WTC11 (cell line): ENCODE results near the gene COL26A1. TPM values are rescaled to one million over a fixed set of nuclear protein-coding genes. Genes with fewer than 3 reads are reported as not detected.
A peak's percentile ranks its signal among the peaks of the same experiment; 100 is the strongest.

ENCODE experiments used
- ATAC-seq: fragments of 200-7000 bp; cut with Tn5 transposase; 2 replicates; pipeline ENCODE4 v1.10.0; 2021; ENCODE audit warnings: mild to moderate bottlenecking, moderate library complexity
- CTCF ChIA-PET: fragments of 300-600 bp; sonication (Branson Sonifier 250); formaldehyde crosslinking; loops from one replicate; lab custom pipeline; 2021; ENCODE audit warnings: antibody characterized with exemption; lab: Charles Lee
- POLR2A ChIA-PET: fragments of 350-600 bp; sonication (Branson Sonifier 250); formaldehyde crosslinking; loops from one replicate; lab custom pipeline; 2021; ENCODE audit warnings: antibody characterized with exemption; lab: Charles Lee
- DNase-seq: peaks from one replicate; pipeline ENCODE4 v3.0.0; 2021; ENCODE audit warnings: low spot score
- H3K27ac Mint-ChIP-seq: 2 replicates; pipeline ENCODE4 v1.8.0; 2021; ENCODE audit warnings: mixed read lengths
- H3K27me3 Mint-ChIP-seq: 2 replicates; pipeline ENCODE4 v1.8.0; 2021; ENCODE audit warnings: low read depth, mild to moderate bottlenecking, moderate library complexity, mixed read lengths
- H3K36me3 Mint-ChIP-seq: 2 replicates; pipeline ENCODE4 v1.8.0; 2021; ENCODE audit warnings: mixed read lengths
- H3K4me1 Mint-ChIP-seq: 2 replicates; pipeline ENCODE4 v1.8.0; 2022; ENCODE audit warnings: mixed read lengths
- H3K4me3 Mint-ChIP-seq: 2 replicates; pipeline ENCODE4 v1.8.0; 2021; ENCODE audit warnings: mild to moderate bottlenecking, moderate library complexity, mixed read lengths
- H3K9me3 Mint-ChIP-seq: 2 replicates; pipeline ENCODE4 v1.8.0; 2021; ENCODE audit warnings: mixed read lengths
- EMX1 ChIP-seq: fragments of 250-450 bp; sonication (Bioruptor Pico); IDR thresholded peaks from 2 replicates; pipeline ENCODE4 v1.8.0; 2021; ENCODE audit warnings: mild to moderate bottlenecking
- ETV6 ChIP-seq: sonication (generic); formaldehyde crosslinking; IDR thresholded peaks from 2 replicates; pipeline ENCODE4 v1.8.1; 2022; ENCODE audit warnings: mild to moderate bottlenecking, missing genetic modification reagents
- FOXJ3 ChIP-seq: sonication (generic); formaldehyde crosslinking; IDR thresholded peaks from 2 replicates; pipeline ENCODE4 v1.9.0; 2021; ENCODE audit warnings: missing genetic modification reagents, mild to moderate bottlenecking, borderline replicate concordance
- FOXP1 ChIP-seq: sonication (generic); formaldehyde crosslinking; IDR thresholded peaks from 2 replicates; pipeline ENCODE4 v1.8.0; 2022; ENCODE audit warnings: missing genetic modification reagents, mild to moderate bottlenecking, moderate library complexity, borderline replicate concordance
- GABPB1 ChIP-seq: sonication (generic); formaldehyde crosslinking; IDR thresholded peaks from 2 replicates; pipeline ENCODE4 v1.8.1; 2023; ENCODE audit warnings: mild to moderate bottlenecking, missing genetic modification reagents
- GTF2I ChIP-seq: fragments of 250-450 bp; sonication (Bioruptor Pico); conservative IDR thresholded peaks from 2 replicates; pipeline ENCODE4 v1.4.0; 2021; ENCODE audit warnings: mild to moderate bottlenecking
- JAZF1 ChIP-seq: fragments of 250-450 bp; sonication (Bioruptor Pico); IDR thresholded peaks from 2 replicates; pipeline ENCODE4 v1.9.0; 2021; ENCODE audit warnings: moderate library complexity, mild to moderate bottlenecking, inconsistent platforms
- JUN ChIP-seq: sonication (generic); formaldehyde crosslinking; IDR thresholded peaks from 2 replicates; pipeline ENCODE4 v1.8.0; 2023; ENCODE audit warnings: mild to moderate bottlenecking, missing genetic modification reagents
- KAT7 ChIP-seq: sonication (generic); formaldehyde crosslinking; IDR thresholded peaks from 2 replicates; pipeline ENCODE4 v1.8.1; 2023; ENCODE audit warnings: missing genetic modification reagents, mild to moderate bottlenecking, borderline replicate concordance
- MXD4 ChIP-seq: fragments of 250-450 bp; sonication (Bioruptor Pico); IDR thresholded peaks from 2 replicates; pipeline ENCODE4 v1.8.0; 2021; ENCODE audit warnings: mild to moderate bottlenecking, moderate library complexity, borderline replicate concordance
- RORB ChIP-seq: fragments of 250-450 bp; sonication (Bioruptor Pico); IDR thresholded peaks from 2 replicates; pipeline ENCODE4 v1.9.0; 2021; ENCODE audit warnings: mild to moderate bottlenecking
- SMAD4 ChIP-seq: sonication (generic); formaldehyde crosslinking; IDR thresholded peaks from 2 replicates; pipeline ENCODE4 v1.8.0; 2022; ENCODE audit warnings: mild to moderate bottlenecking, missing genetic modification reagents
- SOX15 ChIP-seq: fragments of 250-450 bp; sonication (Bioruptor Pico); IDR thresholded peaks from 2 replicates; pipeline ENCODE4 v1.9.0; 2021; ENCODE audit warnings: mild to moderate bottlenecking
- ZNF138 ChIP-seq: sonication (generic); formaldehyde crosslinking; conservative IDR thresholded peaks from 2 replicates; pipeline ENCODE4 v1.8.1; 2022; ENCODE audit warnings: mild to moderate bottlenecking, moderate library complexity, missing genetic modification reagents
- ZNF232 ChIP-seq: sonication (generic); formaldehyde crosslinking; IDR thresholded peaks from 2 replicates; pipeline ENCODE4 v1.8.0; 2022; ENCODE audit warnings: mild to moderate bottlenecking, missing genetic modification reagents
- ZNF671 ChIP-seq: fragments of 250-450 bp; sonication (Bioruptor Pico); IDR thresholded peaks from 2 replicates; pipeline ENCODE4 v1.8.0; 2021; ENCODE audit warnings: mild to moderate bottlenecking
- total RNA-seq: library from RNA; stranded (reverse); gene quantifications from 3 replicates; pipeline ENCODE4 v1.2.3, GENCODE V29; 2021
- TF ChIP-seq, protein P1 (sequence below): sonication (generic); formaldehyde crosslinking; IDR thresholded peaks from 2 replicates; pipeline ENCODE4 v1.8.1; 2023; ENCODE audit warnings: mild to moderate bottlenecking, missing genetic modification reagents, moderate library complexity
- TF ChIP-seq, protein P2 (sequence below): sonication (generic); formaldehyde crosslinking; IDR thresholded peaks from 2 replicates; pipeline ENCODE4 v1.8.0; 2022; ENCODE audit warnings: mild to moderate bottlenecking, missing genetic modification reagents
- TF ChIP-seq, protein P3 (sequence below): fragments of 250-450 bp; sonication (Bioruptor Pico); IDR thresholded peaks from 2 replicates; pipeline ENCODE4 v1.9.0; 2021; ENCODE audit warnings: mild to moderate bottlenecking, borderline replicate concordance
- TF ChIP-seq, protein P4 (sequence below): sonication (generic); formaldehyde crosslinking; IDR thresholded peaks from 2 replicates; pipeline ENCODE4 v1.8.1; 2023; ENCODE audit warnings: mild to moderate bottlenecking, missing genetic modification reagents, borderline replicate concordance

COL26A1 gene
- total RNA-seq, 1 experiment from 2014 or later: 64.4 TPM

DNA sequence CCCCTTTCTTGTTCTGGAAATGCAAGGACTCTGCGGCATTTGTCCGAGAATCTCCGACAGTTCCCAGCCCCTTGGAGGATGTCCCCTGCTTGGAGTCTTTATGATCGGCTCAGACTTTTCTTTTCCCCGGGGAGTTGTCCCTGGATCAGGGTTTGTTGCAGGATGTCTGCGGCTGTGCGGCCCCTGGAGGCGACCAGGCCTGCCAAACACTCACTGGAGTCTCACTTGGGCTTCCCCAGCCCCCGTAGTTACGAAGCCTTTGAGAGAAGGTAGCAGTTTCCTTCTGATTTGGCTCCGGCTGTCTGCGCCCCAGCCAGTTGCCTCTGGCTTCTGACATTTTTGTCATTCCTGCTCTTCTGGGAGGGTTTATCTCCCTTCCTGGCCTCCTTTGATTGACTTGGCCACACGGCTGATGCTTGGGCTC is 16.1 kb downstream of the COL26A1 start (continued):
- TF ChIP-seq ZNF138 (CRISPR knock-in tag): no peak
- no peak for TF ChIP-seq FOXP1 (CRISPR knock-in tag)
- TF ChIP-seq KAT7 (CRISPR knock-in tag): no peak
- no peak for TF ChIP-seq FOXJ3 (CRISPR knock-in tag)
- TF ChIP-seq JAZF1 (CRISPR knock-in tag): no peak

DNA sequence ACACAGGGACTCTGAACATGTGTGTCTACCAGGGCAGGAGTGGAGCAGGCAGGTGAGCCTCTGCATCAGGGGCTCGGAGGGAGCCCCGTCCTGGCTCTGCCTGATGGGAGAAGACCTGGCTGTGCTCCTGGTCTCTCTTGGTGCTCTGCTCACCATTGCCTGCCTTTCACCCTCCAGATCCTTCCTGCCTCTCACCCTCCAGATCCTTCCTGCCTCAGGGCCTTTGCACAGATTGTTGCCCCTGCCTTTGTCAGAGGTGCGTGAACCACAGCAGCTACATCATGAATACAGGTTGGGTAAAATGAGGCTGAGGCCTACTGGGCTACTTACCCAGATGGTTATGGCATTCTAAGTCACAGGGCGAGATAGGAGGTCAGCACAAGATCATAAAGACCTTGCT is 16.6 kb downstream of the COL26A1 start:
- DNase-seq: no peak
- H3K4me3 Mint-ChIP-seq: no peak overlapping the region
- peaks cover 28% of the 10 kb centered on the region for H3K36me3 Mint-ChIP-seq
- H3K9me3 Mint-ChIP-seq: peaks cover 23% of the 10 kb centered on the region
- CTCF ChIA-PET: no interaction called here
- ATAC-seq: no peak
- H3K27me3 Mint-ChIP-seq: no peaks in the 10 kb centered on the region
- TF ChIP-seq ZNF138 (CRISPR knock-in tag) (no peak), SOX15 (CRISPR knock-in tag) (no peak), GTF2I (CRISPR knock-in tag) (peak; percentile 40; the same call in 1 of the 2 replicates)
- TF ChIP-seq, protein P1, sequence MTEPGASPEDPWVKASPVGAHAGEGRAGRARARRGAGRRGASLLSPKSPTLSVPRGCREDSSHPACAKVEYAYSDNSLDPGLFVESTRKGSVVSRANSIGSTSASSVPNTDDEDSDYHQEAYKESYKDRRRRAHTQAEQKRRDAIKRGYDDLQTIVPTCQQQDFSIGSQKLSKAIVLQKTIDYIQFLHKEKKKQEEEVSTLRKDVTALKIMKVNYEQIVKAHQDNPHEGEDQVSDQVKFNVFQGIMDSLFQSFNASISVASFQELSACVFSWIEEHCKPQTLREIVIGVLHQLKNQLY (CRISPR knock-in tag): no peak
- POLR2A ChIA-PET: no interaction called here
- H3K4me1 Mint-ChIP-seq: peaks cover 15% of the 10 kb centered on the region
- H3K27ac Mint-ChIP-seq: peak overlapping the region; percentile 92

DNA sequence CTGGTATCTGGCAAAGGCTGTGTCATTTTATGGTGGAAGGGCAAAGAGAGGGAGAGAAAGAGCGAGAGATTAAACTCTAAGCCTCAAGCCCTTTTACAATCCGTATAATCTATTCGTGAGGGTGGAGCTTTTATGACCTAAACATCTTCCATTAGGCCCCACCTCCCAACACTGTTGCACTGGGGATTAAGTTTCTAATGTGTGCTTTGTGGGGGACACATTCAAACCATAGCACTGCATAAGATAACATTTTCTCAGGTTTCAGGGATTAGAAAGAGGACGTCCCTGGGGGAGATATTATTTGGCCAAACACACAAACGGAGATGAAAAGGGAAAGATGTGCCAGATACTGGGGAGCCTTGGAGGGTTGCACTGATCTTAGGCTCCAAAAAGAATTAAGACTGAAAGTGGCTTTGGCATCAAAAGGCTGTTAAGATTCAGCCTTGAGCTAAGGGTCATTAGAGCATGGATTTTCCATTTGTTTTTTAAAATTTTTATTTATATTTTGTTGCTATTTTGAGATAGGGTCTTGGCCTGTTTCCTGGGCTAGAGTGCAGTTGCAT is 19.0 kb downstream of the COL26A1 start:
- Mint-ChIP-seq H3K4me1 (peaks cover 18% of the 10 kb centered on the region), H3K9me3 (peaks cover 23% of the 10 kb centered on the region)
- ATAC-seq: no peak
- TF ChIP-seq EMX1 (CRISPR knock-in tag) (no peak), ZNF232 (CRISPR knock-in tag) (no peak)
- TF ChIP-seq, protein P2, sequence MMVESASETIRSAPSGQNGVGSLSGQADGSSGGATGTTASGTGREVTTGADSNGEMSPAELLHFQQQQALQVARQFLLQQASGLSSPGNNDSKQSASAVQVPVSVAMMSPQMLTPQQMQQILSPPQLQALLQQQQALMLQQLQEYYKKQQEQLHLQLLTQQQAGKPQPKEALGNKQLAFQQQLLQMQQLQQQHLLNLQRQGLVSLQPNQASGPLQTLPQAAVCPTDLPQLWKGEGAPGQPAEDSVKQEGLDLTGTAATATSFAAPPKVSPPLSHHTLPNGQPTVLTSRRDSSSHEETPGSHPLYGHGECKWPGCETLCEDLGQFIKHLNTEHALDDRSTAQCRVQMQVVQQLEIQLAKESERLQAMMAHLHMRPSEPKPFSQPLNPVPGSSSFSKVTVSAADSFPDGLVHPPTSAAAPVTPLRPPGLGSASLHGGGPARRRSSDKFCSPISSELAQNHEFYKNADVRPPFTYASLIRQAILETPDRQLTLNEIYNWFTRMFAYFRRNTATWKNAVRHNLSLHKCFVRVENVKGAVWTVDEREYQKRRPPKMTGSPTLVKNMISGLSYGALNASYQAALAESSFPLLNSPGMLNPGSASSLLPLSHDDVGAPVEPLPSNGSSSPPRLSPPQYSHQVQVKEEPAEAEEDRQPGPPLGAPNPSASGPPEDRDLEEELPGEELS (CRISPR knock-in tag): no peak
- TF ChIP-seq, protein P3, sequence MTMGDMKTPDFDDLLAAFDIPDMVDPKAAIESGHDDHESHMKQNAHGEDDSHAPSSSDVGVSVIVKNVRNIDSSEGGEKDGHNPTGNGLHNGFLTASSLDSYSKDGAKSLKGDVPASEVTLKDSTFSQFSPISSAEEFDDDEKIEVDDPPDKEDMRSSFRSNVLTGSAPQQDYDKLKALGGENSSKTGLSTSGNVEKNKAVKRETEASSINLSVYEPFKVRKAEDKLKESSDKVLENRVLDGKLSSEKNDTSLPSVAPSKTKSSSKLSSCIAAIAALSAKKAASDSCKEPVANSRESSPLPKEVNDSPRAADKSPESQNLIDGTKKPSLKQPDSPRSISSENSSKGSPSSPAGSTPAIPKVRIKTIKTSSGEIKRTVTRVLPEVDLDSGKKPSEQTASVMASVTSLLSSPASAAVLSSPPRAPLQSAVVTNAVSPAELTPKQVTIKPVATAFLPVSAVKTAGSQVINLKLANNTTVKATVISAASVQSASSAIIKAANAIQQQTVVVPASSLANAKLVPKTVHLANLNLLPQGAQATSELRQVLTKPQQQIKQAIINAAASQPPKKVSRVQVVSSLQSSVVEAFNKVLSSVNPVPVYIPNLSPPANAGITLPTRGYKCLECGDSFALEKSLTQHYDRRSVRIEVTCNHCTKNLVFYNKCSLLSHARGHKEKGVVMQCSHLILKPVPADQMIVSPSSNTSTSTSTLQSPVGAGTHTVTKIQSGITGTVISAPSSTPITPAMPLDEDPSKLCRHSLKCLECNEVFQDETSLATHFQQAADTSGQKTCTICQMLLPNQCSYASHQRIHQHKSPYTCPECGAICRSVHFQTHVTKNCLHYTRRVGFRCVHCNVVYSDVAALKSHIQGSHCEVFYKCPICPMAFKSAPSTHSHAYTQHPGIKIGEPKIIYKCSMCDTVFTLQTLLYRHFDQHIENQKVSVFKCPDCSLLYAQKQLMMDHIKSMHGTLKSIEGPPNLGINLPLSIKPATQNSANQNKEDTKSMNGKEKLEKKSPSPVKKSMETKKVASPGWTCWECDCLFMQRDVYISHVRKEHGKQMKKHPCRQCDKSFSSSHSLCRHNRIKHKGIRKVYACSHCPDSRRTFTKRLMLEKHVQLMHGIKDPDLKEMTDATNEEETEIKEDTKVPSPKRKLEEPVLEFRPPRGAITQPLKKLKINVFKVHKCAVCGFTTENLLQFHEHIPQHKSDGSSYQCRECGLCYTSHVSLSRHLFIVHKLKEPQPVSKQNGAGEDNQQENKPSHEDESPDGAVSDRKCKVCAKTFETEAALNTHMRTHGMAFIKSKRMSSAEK: no peak
- TF ChIP-seq, all 79 proteins: peak for 0
- H3K27ac Mint-ChIP-seq: no peak overlapping the region
- peaks cover 28% of the 10 kb centered on the region for H3K36me3 Mint-ChIP-seq
- H3K4me3 Mint-ChIP-seq: no peak overlapping the region
- DNase-seq: no peak
- no peaks in the 10 kb centered on the region for H3K27me3 Mint-ChIP-seq
- CTCF ChIA-PET: no interaction called here
- POLR2A ChIA-PET: no interaction called here

DNA sequence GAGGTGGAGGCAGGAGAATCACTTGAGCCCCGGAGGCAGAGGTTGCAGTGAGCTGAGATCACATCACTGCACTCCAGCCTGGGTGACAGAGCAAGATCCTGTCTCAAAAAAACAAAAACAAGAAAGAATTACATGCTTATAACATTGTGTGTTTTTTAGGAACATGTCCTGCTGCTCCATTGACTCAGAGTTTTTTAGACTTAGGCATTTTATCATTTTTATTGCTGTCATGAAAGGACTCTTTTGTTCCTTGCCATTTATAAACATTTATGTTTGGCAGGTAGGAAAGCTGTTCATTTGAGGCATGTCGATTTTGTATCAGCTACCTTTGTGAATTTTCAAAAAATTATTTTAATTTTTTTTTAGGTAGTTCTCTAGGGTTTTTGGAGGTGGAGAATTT is 20.3 kb downstream of the COL26A1 start:
- DNase-seq (no peak), ATAC-seq (no peak)
- H3K9me3 Mint-ChIP-seq: peaks cover 23% of the 10 kb centered on the region
- H3K4me1 Mint-ChIP-seq: peaks cover 25% of the 10 kb centered on the region
- peaks cover 24% of the 10 kb centered on the region for H3K36me3 Mint-ChIP-seq
- H3K27ac Mint-ChIP-seq: no peak overlapping the region
- H3K4me3 Mint-ChIP-seq: no peak overlapping the region
- ChIA-PET POLR2A (no interaction called here), CTCF (interaction anchor here (1.0 kb wide), 1 partner anchor 18 kb away, joined by 3 read pairs; no protein-coding TSS in a partner anchor)
- H3K27me3 Mint-ChIP-seq: no peaks in the 10 kb centered on the region
- no peak for TF ChIP-seq KAT7 (CRISPR knock-in tag)
- TF ChIP-seq, protein P4, sequence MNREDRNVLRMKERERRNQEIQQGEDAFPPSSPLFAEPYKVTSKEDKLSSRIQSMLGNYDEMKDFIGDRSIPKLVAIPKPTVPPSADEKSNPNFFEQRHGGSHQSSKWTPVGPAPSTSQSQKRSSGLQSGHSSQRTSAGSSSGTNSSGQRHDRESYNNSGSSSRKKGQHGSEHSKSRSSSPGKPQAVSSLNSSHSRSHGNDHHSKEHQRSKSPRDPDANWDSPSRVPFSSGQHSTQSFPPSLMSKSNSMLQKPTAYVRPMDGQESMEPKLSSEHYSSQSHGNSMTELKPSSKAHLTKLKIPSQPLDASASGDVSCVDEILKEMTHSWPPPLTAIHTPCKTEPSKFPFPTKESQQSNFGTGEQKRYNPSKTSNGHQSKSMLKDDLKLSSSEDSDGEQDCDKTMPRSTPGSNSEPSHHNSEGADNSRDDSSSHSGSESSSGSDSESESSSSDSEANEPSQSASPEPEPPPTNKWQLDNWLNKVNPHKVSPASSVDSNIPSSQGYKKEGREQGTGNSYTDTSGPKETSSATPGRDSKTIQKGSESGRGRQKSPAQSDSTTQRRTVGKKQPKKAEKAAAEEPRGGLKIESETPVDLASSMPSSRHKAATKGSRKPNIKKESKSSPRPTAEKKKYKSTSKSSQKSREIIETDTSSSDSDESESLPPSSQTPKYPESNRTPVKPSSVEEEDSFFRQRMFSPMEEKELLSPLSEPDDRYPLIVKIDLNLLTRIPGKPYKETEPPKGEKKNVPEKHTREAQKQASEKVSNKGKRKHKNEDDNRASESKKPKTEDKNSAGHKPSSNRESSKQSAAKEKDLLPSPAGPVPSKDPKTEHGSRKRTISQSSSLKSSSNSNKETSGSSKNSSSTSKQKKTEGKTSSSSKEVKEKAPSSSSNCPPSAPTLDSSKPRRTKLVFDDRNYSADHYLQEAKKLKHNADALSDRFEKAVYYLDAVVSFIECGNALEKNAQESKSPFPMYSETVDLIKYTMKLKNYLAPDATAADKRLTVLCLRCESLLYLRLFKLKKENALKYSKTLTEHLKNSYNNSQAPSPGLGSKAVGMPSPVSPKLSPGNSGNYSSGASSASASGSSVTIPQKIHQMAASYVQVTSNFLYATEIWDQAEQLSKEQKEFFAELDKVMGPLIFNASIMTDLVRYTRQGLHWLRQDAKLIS (CRISPR knock-in tag): no peak
- TF ChIP-seq RORB (CRISPR knock-in tag): no peak
- TF ChIP-seq GABPB1 (CRISPR knock-in tag): no peak
- no peak for TF ChIP-seq MXD4 (CRISPR knock-in tag)
- TF ChIP-seq SMAD4 (CRISPR knock-in tag): no peak
- no peak for TF ChIP-seq JUN (CRISPR knock-in tag)
- no peak for TF ChIP-seq ZNF671 (CRISPR knock-in tag)
- TF ChIP-seq, protein P1 (CRISPR knock-in tag): no peak
- TF ChIP-seq ETV6 (CRISPR knock-in tag): no peak
